NCI-H2171 (cell line): Measurements from ENCODE around the gene BCKDK.
"Not testable (repeated sequence)": the region's sequence is repeated elsewhere in the genome, so short reads cannot be mapped to it uniquely, and the experiment has no call there.

Source experiments
- DNase-seq: peaks from one replicate; lab custom pipeline; 2025; lab: John Stamatoyannopoulos, UW

BCKDK gene

GRCh38 chr16:31141489-31142108 is 33.4 kb downstream of the BCKDK start:
- DNase-seq = no peak

GRCh38 chr16:31142109-31143010 is 34.2 kb downstream of the BCKDK start:
- peak; percentile 99 for DNase-seq

GRCh38 chr16:31143011-31143693 is 35.0 kb downstream of the BCKDK start:
- no peak for DNase-seq

GRCh38 chr16:31143694-31144148 is 35.5 kb downstream of the BCKDK start:
- DNase-seq = no peak

- not testable (repeated sequence) for DNase-seq
Observed at GRCh38 chr16:31144418-31144817, 36.2 kb downstream of the BCKDK start.

- DNase-seq = no peak
Observed at GRCh38 chr16:31145398-31145990, 37.3 kb downstream of the BCKDK start.

GRCh38 chr16:31147574-31147973 is 39.4 kb downstream of the BCKDK start:
- DNase-seq = no peak

GRCh38 chr16:31148281-31148728 is 40.1 kb downstream of the BCKDK start:
- DNase-seq = no peak

GRCh38 chr16:31148896-31149295 is 40.7 kb downstream of the BCKDK start:
- DNase-seq = no peak

GRCh38 chr16:31149332-31149731 is 41.1 kb downstream of the BCKDK start:
- DNase-seq = no peak

- no peak for DNase-seq
Observed at GRCh38 chr16:31149894-31150890, 42.0 kb downstream of the BCKDK start, which contains the start of gene PRSS36. PRSS36 (minus strand) TSS chr16:31150066; CDS start chr16:31150035, 31 bp downstream.

GRCh38 chr16:31150976-31151375 is 42.8 kb downstream of the BCKDK start:
- DNase-seq = not testable (repeated sequence)

- DNase-seq = no peak
Observed at GRCh38 chr16:31157136-31157535, 49.0 kb downstream of the BCKDK start.
